Measurements from ENCODE around the gene SLC44A1. TPM values are rescaled to one million over a fixed set of nuclear protein-coding genes. Genes with fewer than 3 reads are reported as not detected.
"Not testable (repeated sequence)": the region's sequence is repeated elsewhere in the genome, so short reads cannot be mapped to it uniquely, and the experiment has no call there.

The SLC44A1 gene
- total RNA-seq, 1 experiment from 2014 or later: 25.0 TPM

- no peak for DNase-seq (ENCODE audit: low spot score)
- in situ Hi-C loops (cut with HindIII; ENCODE audit: low sequenced_read_pairs): no loop called here
These were observed 18.0 kb downstream of the SLC44A1 start for GRCh38 chr9:105262497-105262896.

DNA sequence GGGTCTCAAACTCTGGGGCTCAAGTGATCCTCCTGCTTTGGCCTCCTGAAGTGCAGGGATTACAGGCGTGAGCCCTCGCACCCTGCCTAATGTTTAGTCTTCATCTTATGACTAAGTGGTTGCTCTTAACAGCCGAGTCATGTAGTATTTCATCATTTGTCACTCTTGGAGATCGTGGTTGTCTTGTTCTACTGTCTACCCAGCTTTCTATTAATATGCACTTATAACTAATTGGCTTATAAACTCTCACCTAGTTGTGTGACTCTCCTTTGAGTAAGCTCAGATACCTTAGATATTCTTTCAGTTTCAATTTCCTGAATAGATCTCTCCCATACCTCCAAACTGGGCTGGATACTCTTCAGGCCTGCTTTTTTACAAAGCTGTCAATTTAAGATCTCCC lies 19.9 kb downstream of the SLC44A1 start:
- DNase-seq (ENCODE audit: low spot score): no peak
- in situ Hi-C loops (cut with HindIII; ENCODE audit: low sequenced_read_pairs): no loop called here

GRCh38 chr9:105268254-105268653 lies 23.8 kb downstream of the SLC44A1 start:
- in situ Hi-C loops (cut with HindIII; ENCODE audit: low sequenced_read_pairs): not testable (repeated sequence)

DNA sequence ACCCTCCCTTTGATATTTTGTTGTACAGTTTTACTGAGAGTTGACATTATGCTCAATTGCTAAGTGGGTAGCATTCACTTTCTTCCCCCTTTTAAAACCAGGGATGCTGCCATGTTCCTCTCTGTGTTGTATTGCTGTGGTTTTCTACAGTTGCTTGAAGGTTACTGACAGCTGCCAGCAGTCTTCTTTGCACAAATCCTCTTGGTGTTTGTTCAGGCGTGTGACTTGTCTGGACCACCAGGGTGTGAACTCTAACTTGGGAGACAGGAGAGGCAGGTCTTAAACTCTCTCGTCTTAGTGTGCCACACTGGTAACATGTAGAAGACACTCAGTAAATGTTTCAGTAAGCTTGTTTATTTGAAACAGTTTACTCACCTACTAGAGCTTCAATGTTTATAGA lies 25.1 kb downstream of the SLC44A1 start:
- no peak for DNase-seq (ENCODE audit: low spot score)
- in situ Hi-C loops (cut with HindIII; ENCODE audit: low sequenced_read_pairs): no loop called here

More at GRCh38 chr9:105268254-105268653, 23.8 kb downstream of the SLC44A1 start:
- not testable (repeated sequence) for DNase-seq (ENCODE audit: low spot score)

DNA sequence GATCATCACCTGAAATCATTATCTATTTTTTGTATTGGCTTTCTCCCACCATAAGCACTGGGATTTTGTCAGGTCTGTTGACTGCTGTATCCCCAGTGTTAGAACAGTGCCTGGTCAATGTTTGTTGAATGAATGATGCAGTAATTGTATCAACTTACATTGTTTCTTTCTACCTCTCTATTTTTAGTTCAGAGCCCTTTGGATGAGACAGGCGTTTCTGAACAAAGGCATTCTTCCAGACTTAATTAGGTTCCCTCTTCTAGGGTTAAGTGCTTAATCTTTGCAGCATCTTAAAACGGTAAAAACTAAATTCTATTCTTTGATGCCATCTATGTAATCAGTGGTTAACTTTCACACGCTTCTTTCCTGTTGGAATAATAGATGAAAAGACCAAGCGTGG lies 26.3 kb downstream of the SLC44A1 start:
- DNase-seq (ENCODE audit: low spot score): no peak
- in situ Hi-C loops (cut with HindIII; ENCODE audit: low sequenced_read_pairs): no loop called here

- in situ Hi-C loops (cut with HindIII; ENCODE audit: low sequenced_read_pairs): no loop called here
These were observed 29.3 kb downstream of the SLC44A1 start for GRCh38 chr9:105273731-105274130.

DNA sequence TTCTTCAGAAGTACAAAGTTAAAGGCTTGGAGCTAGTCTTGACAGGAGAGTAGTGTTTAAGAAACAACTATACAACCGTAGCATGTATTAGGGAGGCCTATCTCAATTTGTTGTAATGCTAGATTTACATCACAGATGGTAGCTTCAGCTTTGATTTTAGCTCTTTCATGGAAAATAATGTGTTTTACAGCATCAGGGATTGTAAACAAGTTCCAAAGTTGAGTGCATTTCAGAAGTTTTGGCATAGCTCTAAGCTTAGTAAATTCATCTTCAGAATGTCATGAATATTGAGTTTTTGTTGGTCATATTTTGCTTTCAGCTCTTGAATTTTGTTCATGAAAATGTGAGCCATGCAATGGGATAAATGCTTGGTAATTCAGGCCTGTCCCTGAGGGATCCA lies 30.7 kb downstream of the SLC44A1 start:
- DNase-seq (ENCODE audit: low spot score): no peak
- in situ Hi-C loops (cut with HindIII; ENCODE audit: low sequenced_read_pairs): no loop called here

More at GRCh38 chr9:105273731-105274130, 29.3 kb downstream of the SLC44A1 start:
- DNase-seq (ENCODE audit: low spot score): no peak

GRCh38 chr9:105275938-105276337 lies 31.5 kb downstream of the SLC44A1 start:
- in situ Hi-C loops (cut with HindIII; ENCODE audit: low sequenced_read_pairs): no loop called here
- no peak for DNase-seq (ENCODE audit: low spot score)

DNA sequence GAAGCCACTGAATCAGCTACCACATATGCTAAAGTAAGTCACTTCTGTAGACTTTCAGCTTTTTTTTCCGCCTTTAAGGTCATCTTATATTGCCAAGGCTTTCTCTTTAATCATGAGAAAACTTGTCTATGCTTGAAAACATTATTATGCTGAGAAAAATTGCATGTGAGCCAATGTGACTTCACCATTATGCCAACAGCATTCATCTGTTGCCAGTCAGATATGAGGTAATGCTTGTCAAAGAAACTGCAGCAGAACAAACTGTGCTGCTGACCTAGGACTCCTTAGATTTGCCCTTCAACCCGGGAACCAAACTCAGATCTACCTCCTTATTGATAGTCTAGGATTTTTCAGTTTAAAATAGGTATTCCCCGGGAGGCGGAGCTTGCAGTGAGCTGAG lies 34.3 kb downstream of the SLC44A1 start:
- DNase-seq (ENCODE audit: low spot score): peak; percentile 44
- in situ Hi-C loops (cut with HindIII; ENCODE audit: low sequenced_read_pairs): no loop called here

DNA sequence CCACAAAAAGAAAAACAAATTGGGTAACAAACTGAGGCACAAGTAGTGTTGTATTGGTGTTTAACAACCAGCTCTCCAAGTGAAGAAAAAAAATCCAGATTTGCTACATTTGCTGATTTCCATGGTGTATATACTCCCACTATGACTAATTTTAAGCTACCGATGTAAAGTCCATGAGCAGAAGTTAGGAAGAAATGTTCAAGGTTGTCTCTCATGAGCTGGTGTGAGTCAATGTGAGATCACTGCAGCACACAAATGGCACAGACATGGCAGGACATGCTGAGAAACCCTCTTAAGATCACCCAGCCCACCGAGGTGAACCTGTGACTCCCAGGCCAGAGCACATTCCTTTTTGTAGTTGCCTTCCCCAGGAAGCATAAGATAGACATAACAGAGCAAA lies 36.2 kb downstream of the SLC44A1 start:
- DNase-seq (ENCODE audit: low spot score): no peak
- in situ Hi-C loops (cut with HindIII; ENCODE audit: low sequenced_read_pairs): no loop called here

- DNase-seq (ENCODE audit: low spot score): no peak
- in situ Hi-C loops (cut with HindIII; ENCODE audit: low sequenced_read_pairs): no loop called here
These were observed 36.8 kb downstream of the SLC44A1 start for GRCh38 chr9:105281272-105281671.

DNA sequence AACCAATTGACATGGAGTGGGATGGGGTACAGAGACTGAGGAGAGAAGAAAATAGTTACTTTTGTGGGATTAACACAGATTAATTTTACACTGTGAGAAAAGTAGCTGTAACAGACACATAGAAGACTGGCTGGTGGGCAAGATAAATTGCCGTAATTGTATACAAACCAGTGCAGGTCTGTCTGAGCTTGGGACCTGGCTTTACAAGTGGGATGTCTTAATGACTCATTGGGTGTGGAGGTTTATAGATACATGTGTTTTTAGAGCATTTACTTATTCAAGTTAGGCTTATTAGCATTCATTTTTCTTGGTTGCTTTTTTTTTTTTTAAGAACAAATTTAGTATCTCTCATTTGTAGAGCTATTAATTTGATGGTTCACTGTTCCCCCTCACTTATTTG lies 37.5 kb downstream of the SLC44A1 start:
- in situ Hi-C loops (cut with HindIII; ENCODE audit: low sequenced_read_pairs): no loop called here
- DNase-seq (ENCODE audit: low spot score): no peak

- no peak for DNase-seq (ENCODE audit: low spot score)
- in situ Hi-C loops (cut with HindIII; ENCODE audit: low sequenced_read_pairs): no loop called here
These were observed 38.6 kb downstream of the SLC44A1 start for GRCh38 chr9:105282870-105283621.

GRCh38 chr9:105283795-105284194 lies 39.3 kb downstream of the SLC44A1 start:
- in situ Hi-C loops (cut with HindIII; ENCODE audit: low sequenced_read_pairs): no loop called here

GRCh38 chr9:105284463-105284862 lies 40.0 kb downstream of the SLC44A1 start:
- DNase-seq (ENCODE audit: low spot score): no peak
- in situ Hi-C loops (cut with HindIII; ENCODE audit: low sequenced_read_pairs): no loop called here

More at GRCh38 chr9:105283795-105284194, 39.3 kb downstream of the SLC44A1 start:
- DNase-seq (ENCODE audit: low spot score): no peak

DNA sequence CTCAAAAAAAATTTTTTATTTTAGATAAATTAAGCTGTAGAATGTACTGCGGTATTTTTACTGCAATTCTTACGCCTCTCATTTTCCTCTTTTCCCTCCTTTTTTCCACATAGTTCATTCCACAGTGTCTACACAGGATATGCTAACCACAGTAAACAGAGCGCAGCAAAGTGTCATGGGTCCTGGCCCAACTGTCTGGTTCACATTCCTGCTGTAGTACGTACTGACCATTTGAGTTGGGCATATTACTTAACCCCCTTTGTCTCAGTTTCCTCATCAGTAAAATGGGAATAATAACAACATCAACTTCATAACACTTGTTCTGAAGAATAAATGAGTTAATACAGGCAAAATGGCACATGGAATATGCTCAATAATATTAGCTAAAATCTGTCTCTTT lies 41.6 kb downstream of the SLC44A1 start:
- no peak for DNase-seq (ENCODE audit: low spot score)
- in situ Hi-C loops (cut with HindIII; ENCODE audit: low sequenced_read_pairs): no loop called here

DNA sequence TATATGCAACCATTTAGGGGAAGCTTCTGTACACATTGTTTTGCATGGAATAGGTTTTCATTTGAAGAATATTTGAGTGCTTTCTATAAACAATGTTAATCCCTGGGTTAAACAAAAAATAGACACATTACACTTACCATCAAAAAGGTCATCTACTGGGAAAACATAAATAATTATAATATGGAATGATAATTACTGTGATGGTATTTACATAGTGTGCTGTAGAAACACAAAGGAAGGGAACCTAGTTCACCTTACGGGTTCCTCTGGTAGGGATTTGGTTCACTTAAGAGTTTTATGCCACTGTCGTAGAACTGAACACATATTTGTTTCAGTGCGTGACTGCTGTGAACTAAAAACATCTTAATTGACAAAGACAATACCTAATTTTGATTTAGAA lies 44.9 kb downstream of the SLC44A1 start:
- in situ Hi-C loops (cut with HindIII; ENCODE audit: low sequenced_read_pairs): no loop called here
- no peak for DNase-seq (ENCODE audit: low spot score)

GRCh38 chr9:105290418-105290817 lies 46.0 kb downstream of the SLC44A1 start:
- no peak for DNase-seq (ENCODE audit: low spot score)
- in situ Hi-C loops (cut with HindIII; ENCODE audit: low sequenced_read_pairs): no loop called here

DNA sequence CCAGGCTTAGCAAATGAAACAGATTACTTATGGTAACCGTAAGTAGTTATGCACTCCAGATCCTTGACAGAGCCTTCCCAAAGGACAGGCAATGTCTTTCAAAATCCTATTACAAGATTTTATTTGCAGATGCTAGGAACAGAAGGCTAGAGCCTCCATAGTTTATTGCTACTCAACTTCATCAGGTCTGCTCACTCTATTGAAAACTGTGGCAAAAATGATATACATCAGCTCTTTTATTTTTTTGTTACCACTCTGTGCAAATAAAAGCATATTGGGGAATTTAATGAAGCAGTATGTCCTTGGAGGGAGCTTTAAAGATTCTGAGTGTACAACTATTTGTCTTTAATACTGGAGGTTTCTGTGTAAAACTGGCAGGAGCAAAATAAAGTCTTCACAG lies 46.5 kb downstream of the SLC44A1 start:
- no peak for DNase-seq (ENCODE audit: low spot score)
- in situ Hi-C loops (cut with HindIII; ENCODE audit: low sequenced_read_pairs): no loop called here

DNA sequence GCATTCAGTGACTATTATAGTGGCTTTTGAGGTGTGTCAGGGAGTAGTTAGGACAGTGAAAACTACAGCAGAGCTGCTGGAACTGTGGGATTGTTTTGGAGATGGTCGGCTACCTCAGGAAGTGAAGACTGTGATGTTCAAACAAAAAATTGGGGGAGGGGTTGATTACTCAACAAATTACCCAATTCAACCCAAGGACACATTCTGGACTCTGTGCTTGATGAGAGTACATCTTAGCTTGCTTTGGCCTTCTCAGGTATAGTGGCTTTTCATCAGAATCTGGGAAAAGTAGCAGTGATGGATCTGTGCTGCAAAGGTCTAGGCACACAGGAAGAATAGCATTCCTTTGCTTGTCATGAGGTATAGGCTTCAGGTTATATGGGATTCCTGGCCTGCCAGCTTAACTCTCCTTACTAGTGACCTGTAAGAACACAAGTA lies 47.0 kb downstream of the SLC44A1 start:
- no peak for DNase-seq (ENCODE audit: low spot score)
- in situ Hi-C loops (cut with HindIII; ENCODE audit: low sequenced_read_pairs): no loop called here

GRCh38 chr9:105291938-105292337 lies 47.5 kb downstream of the SLC44A1 start:
- DNase-seq (ENCODE audit: low spot score): no peak
- in situ Hi-C loops (cut with HindIII; ENCODE audit: low sequenced_read_pairs): no loop called here
